Measurements from ENCODE around the gene LMCD1. TPM values are rescaled to one million over a fixed set of nuclear protein-coding genes. Genes with fewer than 3 reads are reported as not detected.

LMCD1 gene
- total and polyA plus RNA-seq, 2 of the 8 experiments (the other 6 are each of a cell fraction or from before 2014, with no cell fraction given) = 12.3 to 26.5 TPM

GRCh38 chr3:8604988-8605387 lies 103.4 kb downstream of the LMCD1 start (continued):
- TF ChIP-seq, protein P1, sequence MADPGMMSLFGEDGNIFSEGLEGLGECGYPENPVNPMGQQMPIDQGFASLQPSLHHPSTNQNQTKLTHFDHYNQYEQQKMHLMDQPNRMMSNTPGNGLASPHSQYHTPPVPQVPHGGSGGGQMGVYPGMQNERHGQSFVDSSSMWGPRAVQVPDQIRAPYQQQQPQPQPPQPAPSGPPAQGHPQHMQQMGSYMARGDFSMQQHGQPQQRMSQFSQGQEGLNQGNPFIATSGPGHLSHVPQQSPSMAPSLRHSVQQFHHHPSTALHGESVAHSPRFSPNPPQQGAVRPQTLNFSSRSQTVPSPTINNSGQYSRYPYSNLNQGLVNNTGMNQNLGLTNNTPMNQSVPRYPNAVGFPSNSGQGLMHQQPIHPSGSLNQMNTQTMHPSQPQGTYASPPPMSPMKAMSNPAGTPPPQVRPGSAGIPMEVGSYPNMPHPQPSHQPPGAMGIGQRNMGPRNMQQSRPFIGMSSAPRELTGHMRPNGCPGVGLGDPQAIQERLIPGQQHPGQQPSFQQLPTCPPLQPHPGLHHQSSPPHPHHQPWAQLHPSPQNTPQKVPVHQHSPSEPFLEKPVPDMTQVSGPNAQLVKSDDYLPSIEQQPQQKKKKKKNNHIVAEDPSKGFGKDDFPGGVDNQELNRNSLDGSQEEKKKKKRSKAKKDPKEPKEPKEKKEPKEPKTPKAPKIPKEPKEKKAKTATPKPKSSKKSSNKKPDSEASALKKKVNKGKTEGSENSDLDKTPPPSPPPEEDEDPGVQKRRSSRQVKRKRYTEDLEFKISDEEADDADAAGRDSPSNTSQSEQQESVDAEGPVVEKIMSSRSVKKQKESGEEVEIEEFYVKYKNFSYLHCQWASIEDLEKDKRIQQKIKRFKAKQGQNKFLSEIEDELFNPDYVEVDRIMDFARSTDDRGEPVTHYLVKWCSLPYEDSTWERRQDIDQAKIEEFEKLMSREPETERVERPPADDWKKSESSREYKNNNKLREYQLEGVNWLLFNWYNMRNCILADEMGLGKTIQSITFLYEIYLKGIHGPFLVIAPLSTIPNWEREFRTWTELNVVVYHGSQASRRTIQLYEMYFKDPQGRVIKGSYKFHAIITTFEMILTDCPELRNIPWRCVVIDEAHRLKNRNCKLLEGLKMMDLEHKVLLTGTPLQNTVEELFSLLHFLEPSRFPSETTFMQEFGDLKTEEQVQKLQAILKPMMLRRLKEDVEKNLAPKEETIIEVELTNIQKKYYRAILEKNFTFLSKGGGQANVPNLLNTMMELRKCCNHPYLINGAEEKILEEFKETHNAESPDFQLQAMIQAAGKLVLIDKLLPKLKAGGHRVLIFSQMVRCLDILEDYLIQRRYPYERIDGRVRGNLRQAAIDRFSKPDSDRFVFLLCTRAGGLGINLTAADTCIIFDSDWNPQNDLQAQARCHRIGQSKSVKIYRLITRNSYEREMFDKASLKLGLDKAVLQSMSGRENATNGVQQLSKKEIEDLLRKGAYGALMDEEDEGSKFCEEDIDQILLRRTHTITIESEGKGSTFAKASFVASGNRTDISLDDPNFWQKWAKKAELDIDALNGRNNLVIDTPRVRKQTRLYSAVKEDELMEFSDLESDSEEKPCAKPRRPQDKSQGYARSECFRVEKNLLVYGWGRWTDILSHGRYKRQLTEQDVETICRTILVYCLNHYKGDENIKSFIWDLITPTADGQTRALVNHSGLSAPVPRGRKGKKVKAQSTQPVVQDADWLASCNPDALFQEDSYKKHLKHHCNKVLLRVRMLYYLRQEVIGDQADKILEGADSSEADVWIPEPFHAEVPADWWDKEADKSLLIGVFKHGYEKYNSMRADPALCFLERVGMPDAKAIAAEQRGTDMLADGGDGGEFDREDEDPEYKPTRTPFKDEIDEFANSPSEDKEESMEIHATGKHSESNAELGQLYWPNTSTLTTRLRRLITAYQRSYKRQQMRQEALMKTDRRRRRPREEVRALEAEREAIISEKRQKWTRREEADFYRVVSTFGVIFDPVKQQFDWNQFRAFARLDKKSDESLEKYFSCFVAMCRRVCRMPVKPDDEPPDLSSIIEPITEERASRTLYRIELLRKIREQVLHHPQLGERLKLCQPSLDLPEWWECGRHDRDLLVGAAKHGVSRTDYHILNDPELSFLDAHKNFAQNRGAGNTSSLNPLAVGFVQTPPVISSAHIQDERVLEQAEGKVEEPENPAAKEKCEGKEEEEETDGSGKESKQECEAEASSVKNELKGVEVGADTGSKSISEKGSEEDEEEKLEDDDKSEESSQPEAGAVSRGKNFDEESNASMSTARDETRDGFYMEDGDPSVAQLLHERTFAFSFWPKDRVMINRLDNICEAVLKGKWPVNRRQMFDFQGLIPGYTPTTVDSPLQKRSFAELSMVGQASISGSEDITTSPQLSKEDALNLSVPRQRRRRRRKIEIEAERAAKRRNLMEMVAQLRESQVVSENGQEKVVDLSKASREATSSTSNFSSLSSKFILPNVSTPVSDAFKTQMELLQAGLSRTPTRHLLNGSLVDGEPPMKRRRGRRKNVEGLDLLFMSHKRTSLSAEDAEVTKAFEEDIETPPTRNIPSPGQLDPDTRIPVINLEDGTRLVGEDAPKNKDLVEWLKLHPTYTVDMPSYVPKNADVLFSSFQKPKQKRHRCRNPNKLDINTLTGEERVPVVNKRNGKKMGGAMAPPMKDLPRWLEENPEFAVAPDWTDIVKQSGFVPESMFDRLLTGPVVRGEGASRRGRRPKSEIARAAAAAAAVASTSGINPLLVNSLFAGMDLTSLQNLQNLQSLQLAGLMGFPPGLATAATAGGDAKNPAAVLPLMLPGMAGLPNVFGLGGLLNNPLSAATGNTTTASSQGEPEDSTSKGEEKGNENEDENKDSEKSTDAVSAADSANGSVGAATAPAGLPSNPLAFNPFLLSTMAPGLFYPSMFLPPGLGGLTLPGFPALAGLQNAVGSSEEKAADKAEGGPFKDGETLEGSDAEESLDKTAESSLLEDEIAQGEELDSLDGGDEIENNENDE (IDR thresholded peaks at IDR 0.05; ENCODE audit: insufficient replicate concordance, low read length) = no peak
- TF ChIP-seq CHD2 (IDR thresholded peaks at IDR 0.05; ENCODE audit: low read length) (no peak), BACH1 (IDR thresholded peaks at IDR 0.05; ENCODE audit: low read length) (no peak), SIX5 (IDR thresholded peaks at IDR 0.05; ENCODE audit: low read depth, low read length) (no peak)
- TF ChIP-seq, protein P2, sequence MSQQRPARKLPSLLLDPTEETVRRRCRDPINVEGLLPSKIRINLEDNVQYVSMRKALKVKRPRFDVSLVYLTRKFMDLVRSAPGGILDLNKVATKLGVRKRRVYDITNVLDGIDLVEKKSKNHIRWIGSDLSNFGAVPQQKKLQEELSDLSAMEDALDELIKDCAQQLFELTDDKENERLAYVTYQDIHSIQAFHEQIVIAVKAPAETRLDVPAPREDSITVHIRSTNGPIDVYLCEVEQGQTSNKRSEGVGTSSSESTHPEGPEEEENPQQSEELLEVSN (IDR thresholded peaks at IDR 0.05) = no peak

All from H1 (cell line).